CD4-positive, alpha-beta T cell (primary cell): ENCODE measurements around the gene IQSEC1. TPM values are rescaled to one million over a fixed set of nuclear protein-coding genes. Genes with fewer than 3 reads are reported as not detected.

Source experiments
- ATAC-seq: fragments of 200-7000 bp; cut with Tn5 transposase; one replicate; pipeline ENCODE4 v1.10.0; 2022; ENCODE audit warnings: mild to moderate bottlenecking; ENCODE audit not compliant: poor library complexity
- CTCF ChIA-PET: fragments of 350-600 bp; sonication (Branson Sonifier 250); formaldehyde crosslinking; loops from one replicate; lab custom pipeline; 2021; ENCODE audit warnings: antibody characterized with exemption, inconsistent platforms; lab: Charles Lee
- POLR2A ChIA-PET: fragments of 350-600 bp; sonication (Branson Sonifier 250); formaldehyde crosslinking; loops from one replicate; lab custom pipeline; 2021; ENCODE audit warnings: antibody characterized with exemption, inconsistent platforms; lab: Charles Lee
- DNase-seq, 14 experiments: peaks; one replicate each; pipeline ENCODE4 v3.0.0-alpha.2; 2013 to 2020; ENCODE audit warnings: mixed read lengths in 2 of 14
- H3K27ac ChIP-seq, 2 donors: one replicate each; pipeline versions ENCODE4 v1.5.1 to v1.7.0; 2013; ENCODE audit warnings: low read length in 2 of 2, low read depth in 1 of 2, mild to moderate bottlenecking in 1 of 2
- H3K27me3 ChIP-seq, 2 experiments: 1 replicate in 1 of 2; 2 replicates in 1 of 2; pipeline versions ENCODE4 v1.6.1 to v1.7.0; 2013; ENCODE audit warnings: low read length in 2 of 2, control low read depth in 1 of 2, mild to moderate bottlenecking in 1 of 2, moderate library complexity in 1 of 2; ENCODE audit not compliant: insufficient read depth in 2 of 2, control insufficient read depth in 1 of 2
- H3K36me3 ChIP-seq: one replicate; pipeline ENCODE4 v1.6.1; 2013; ENCODE audit warnings: low read length, control low read depth; ENCODE audit not compliant: insufficient read depth
- H3K4me1 ChIP-seq: one replicate; pipeline ENCODE4 v1.6.1; 2013; ENCODE audit warnings: low read length, control low read depth; ENCODE audit not compliant: insufficient read depth
- H3K4me3 ChIP-seq: one replicate; pipeline ENCODE4 v1.5.1; 2013; ENCODE audit warnings: mild to moderate bottlenecking, low read length, moderate library complexity
- H3K9me3 ChIP-seq, 2 experiments: 1 replicate in 1 of 2; 2 replicates in 1 of 2; pipeline versions ENCODE4 v1.6.1 to v1.7.0; 2013; ENCODE audit warnings: low read length in 2 of 2, mild to moderate bottlenecking in 2 of 2, control low read depth in 1 of 2, moderate library complexity in 1 of 2; ENCODE audit not compliant: control insufficient read depth in 1 of 2, insufficient read depth in 1 of 2
- H3K27ac Mint-ChIP-seq: one replicate; pipeline ENCODE4 v1.8.0; 2020; ENCODE audit warnings: mixed read lengths
- H3K27me3 Mint-ChIP-seq: one replicate; pipeline ENCODE4 v1.8.0; 2021; ENCODE audit warnings: mixed read lengths
- H3K36me3 Mint-ChIP-seq: one replicate; pipeline ENCODE4 v1.8.0; 2021; ENCODE audit warnings: low read depth, mixed read lengths
- H3K4me1 Mint-ChIP-seq: one replicate; pipeline ENCODE4 v1.8.0; 2021; ENCODE audit warnings: low read depth, mixed read lengths
- H3K4me3 Mint-ChIP-seq: one replicate; pipeline ENCODE4 v1.8.0; 2020; ENCODE audit warnings: mild to moderate bottlenecking, mixed read lengths
- H3K9me3 Mint-ChIP-seq: one replicate; pipeline ENCODE4 v1.8.0; 2020; ENCODE audit warnings: mixed read lengths
- CTCF ChIP-seq: fragments of 200-600 bp; IDR thresholded peaks from one replicate; pipeline ENCODE4 v1.8.0; 2022; ENCODE audit warnings: antibody characterized with exemption, mild to moderate bottlenecking
- intact Hi-C, 2 experiments: fragments of 100-400 bp; cut with DNase I in 1 of 2; cut with micrococcal nuclease in 1 of 2; formaldehyde crosslinking; loops; one replicate each; pipeline versions ENCODE4 v1.15.1 to v1.9.0; 2023 to 2025; cut with DNase I, micrococcal nuclease
- total RNA-seq, 174 experiments: library from RNA in 2 of 174; stranded (reverse) in 2 of 174; gene quantifications; one replicate each; pipeline ENCODE4 v1.2.3 and lab custom pipeline; 2021 to 2026

IQSEC1 gene
- total RNA-seq, 2 experiments from 2014 or later, result 102 to 108 TPM

- no peak overlapping the region for H3K4me3 Mint-ChIP-seq
- H3K27ac Mint-ChIP-seq, result no peak overlapping the region
- POLR2A ChIA-PET, result no interaction called here
- CTCF ChIA-PET, result no interaction called here
- no peak overlapping the region for H3K4me3 ChIP-seq
- no peaks in the 10 kb centered on the region for H3K36me3 Mint-ChIP-seq
- peaks cover 26% of the 10 kb centered on the region for H3K27me3 Mint-ChIP-seq
- intact Hi-C loops, result no loop called here
- H3K36me3 ChIP-seq, result no peaks in the 10 kb centered on the region
- peaks cover 0 to 7% of the 10 kb centered on the region in 2 experiments for H3K9me3 ChIP-seq
- TF ChIP-seq CTCF, result no peak
- ATAC-seq (no peak), DNase-seq (no peak)
- H3K27me3 ChIP-seq, result peaks cover 14 to 15% of the 10 kb centered on the region in 2 experiments
- H3K4me1 ChIP-seq, result peaks cover 17% of the 10 kb centered on the region
- peaks cover 11% of the 10 kb centered on the region for H3K4me1 Mint-ChIP-seq
- no peaks in the 10 kb centered on the region for H3K9me3 Mint-ChIP-seq
- H3K27ac ChIP-seq, result no peak overlapping the region
These were observed 4.4 kb upstream of the IQSEC1 start for GRCh38 chr3:13077431-13078162.

GRCh38 chr3:13075986-13076654 is 2.9 kb upstream of the IQSEC1 start:
- peaks cover 19% of the 10 kb centered on the region for H3K4me1 ChIP-seq
- CTCF ChIA-PET, result no interaction called here

GRCh38 chr3:13075318-13075717 is 2.1 kb upstream of the IQSEC1 start:
- ChIA-PET POLR2A (no interaction called here), CTCF (no interaction called here)
- Histone ChIP-seq H3K27ac (no peak overlapping the region), H3K9me3 (peaks cover 0 to 7% of the 10 kb centered on the region in 2 experiments), H3K36me3 (no peaks in the 10 kb centered on the region), H3K4me3 (no peak overlapping the region), H3K4me1 (peaks cover 22% of the 10 kb centered on the region), H3K27me3 (peaks cover 17 to 20% of the 10 kb centered on the region in 2 experiments)
- Mint-ChIP-seq H3K27me3 (peaks cover 26% of the 10 kb centered on the region), H3K36me3 (no peaks in the 10 kb centered on the region), H3K4me3 (no peak overlapping the region), H3K4me1 (peaks cover 17% of the 10 kb centered on the region), H3K27ac (no peak overlapping the region), H3K9me3 (no peaks in the 10 kb centered on the region)
- intact Hi-C loops, result no loop called here
- TF ChIP-seq CTCF, result no peak
- DNase-seq (no peak), ATAC-seq (no peak)

More at GRCh38 chr3:13075986-13076654, 2.9 kb upstream of the IQSEC1 start:
- ATAC-seq (no peak), DNase-seq (no peak)
- H3K27me3 ChIP-seq, result peaks cover 17 to 20% of the 10 kb centered on the region in 2 experiments
- TF ChIP-seq CTCF, result no peak
- H3K27ac Mint-ChIP-seq, result no peak overlapping the region
- peaks cover 26% of the 10 kb centered on the region for H3K27me3 Mint-ChIP-seq
- H3K9me3 Mint-ChIP-seq, result no peaks in the 10 kb centered on the region
- no peak overlapping the region for H3K27ac ChIP-seq
- peaks cover 11% of the 10 kb centered on the region for H3K4me1 Mint-ChIP-seq
- H3K9me3 ChIP-seq, result peaks cover 0 to 7% of the 10 kb centered on the region in 2 experiments
- H3K4me3 ChIP-seq, result no peak overlapping the region
- no peaks in the 10 kb centered on the region for H3K36me3 Mint-ChIP-seq
- no peaks in the 10 kb centered on the region for H3K36me3 ChIP-seq
- H3K4me3 Mint-ChIP-seq, result no peak overlapping the region
- POLR2A ChIA-PET, result no interaction called here
- intact Hi-C loops, result no loop called here
